Kidney (tissue), 14 donors: ENCODE results near the gene MAT2A. TPM values are rescaled to one million over a fixed set of nuclear protein-coding genes. Genes with fewer than 3 reads are reported as not detected.

Experiments used
- DNase-seq, 5 donors: peaks; one replicate each; pipeline ENCODE4 v3.0.0-alpha.2; 2013 to 2020
- FAIRE-seq: peaks from 2 replicates; lab custom pipeline; 2012; peaks lifted over from hg19 to GRCh38; lab: Jason Lieb, UNC
- H3K27ac ChIP-seq, 2 donors: one replicate each; pipeline ENCODE4 v1.7.0; 2013; ENCODE audit warnings: low read depth in 2 of 2, low read length in 2 of 2, inconsistent platforms in 1 of 2
- H3K27me3 ChIP-seq: one replicate; pipeline ENCODE4 v1.7.1; 2013; ENCODE audit warnings: low read length, inconsistent platforms; ENCODE audit not compliant: control insufficient read depth, insufficient read depth
- H3K36me3 ChIP-seq, 3 donors: one replicate each; pipeline versions ENCODE4 v1.7.0 to v1.7.1; 2013; ENCODE audit warnings: low read length in 3 of 3, control low read depth in 1 of 3, inconsistent platforms in 1 of 3; ENCODE audit not compliant: insufficient read depth in 3 of 3, control insufficient read depth in 2 of 3
- H3K4me1 ChIP-seq, 3 donors: one replicate each; pipeline versions ENCODE4 v1.7.0 to v1.7.1; 2013; ENCODE audit warnings: low read length in 3 of 3, inconsistent platforms in 1 of 3, low read depth in 1 of 3; ENCODE audit not compliant: control insufficient read depth in 2 of 3, insufficient read depth in 2 of 3
- H3K4me3 ChIP-seq, 3 donors: one replicate each; pipeline versions ENCODE4 v1.7.0 to v1.8.1; 2013; ENCODE audit warnings: low read length in 3 of 3, control low read depth in 1 of 3, inconsistent platforms in 1 of 3
- H3K9ac ChIP-seq, 3 donors: one replicate each; pipeline versions ENCODE4 v1.7.0 to v1.7.1; 2013; ENCODE audit warnings: low read length in 3 of 3, control low read depth in 1 of 3, inconsistent platforms in 1 of 3
- H3K9me3 ChIP-seq, 3 donors: one replicate each; pipeline versions ENCODE4 v1.7.0 to v1.7.1; 2013; ENCODE audit warnings: low read length in 3 of 3, control low read depth in 1 of 3, inconsistent platforms in 1 of 3; ENCODE audit not compliant: control insufficient read depth in 2 of 3, insufficient read depth in 1 of 3
- CTCF ChIP-seq: IDR thresholded peaks from 3 replicates; pipeline ENCODE4 v1.5.1; 2012; ENCODE audit warnings: mild to moderate bottlenecking, moderate library complexity, borderline replicate concordance; ENCODE audit not compliant: insufficient read depth; ENCODE audit errors: extremely low read depth
- intact Hi-C: fragments of 100-400 bp; cut with DNase I; formaldehyde crosslinking; loops from one replicate; pipeline ENCODE4 v1.11.1; 2022
- polyA plus RNA-seq: library from polyadenylated mRNA; stranded (reverse); fragments of 350-450 nt; fragmentation: Illumina TruSeq; extraction: RNeasy Lipid Tissue Mini Kit (QIAGEN cat#74804); gene quantifications from one replicate; pipeline ENCODE4 v1.2.3, GENCODE V29; 2014; ENCODE audit warnings: low read depth, low replicate concordance; ENCODE audit not compliant: insufficient read depth
- total RNA-seq: library from RNA; stranded (reverse); fragmentation: NEBNext Ultra II Directional; extraction: Animal tissue kit (Norgen Biotek cat#: 25700); gene quantifications from one replicate; pipeline ENCODE4 v1.2.1, GENCODE V29; 2021
- donor health status: control.
- donor health status: control.
- donor health status: control.
- donor health status: control.
- donor health status: control.
- donor health status: DM: yes; HTN: yes; CAD: no.
- donor health status: Normal renal cell carcinoma (clear cell type).

Gene MAT2A
- total and polyA plus RNA-seq, 2 donors from 2014 or later: 155 to 300 TPM

- TF ChIP-seq CTCF: no peak
- FAIRE-seq (no peak), DNase-seq (no peak)
- Histone ChIP-seq H3K27ac (no peak overlapping the region), H3K4me1 (peaks cover 0 to 11% (median 0%) of the 10 kb centered on the region in 3 donors), H3K27me3 (no peaks in the 10 kb centered on the region), H3K4me3 (no peak overlapping the region), H3K9me3 (no peaks in the 10 kb centered on the region), H3K36me3 (no peaks in the 10 kb centered on the region), H3K9ac (no peak overlapping the region)
- intact Hi-C loops: no loop called here
These were observed 16.8 kb upstream of the MAT2A start for GRCh38 chr2:85522090-85522647.

- Histone ChIP-seq H3K27me3 (no peaks in the 10 kb centered on the region), H3K27ac (peak overlapping the region in 1 of 2 donors; percentile 41), H3K9ac (no peak overlapping the region), H3K4me1 (peaks cover 0 to 11% (median 0%) of the 10 kb centered on the region in 3 donors), H3K36me3 (no peaks in the 10 kb centered on the region), H3K4me3 (no peak overlapping the region), H3K9me3 (no peaks in the 10 kb centered on the region)
- DNase-seq: no peak
- no peak for TF ChIP-seq CTCF
- intact Hi-C loops: no loop called here
- no peak for FAIRE-seq
These were observed 15.7 kb upstream of the MAT2A start for GRCh38 chr2:85523062-85523902.

- no peak for DNase-seq
- FAIRE-seq: no peak
- no peak overlapping the region for H3K9ac ChIP-seq
These were observed 15.0 kb upstream of the MAT2A start for GRCh38 chr2:85523903-85524335.

More at GRCh38 chr2:85523903-85524335, 15.0 kb upstream of the MAT2A start:
- no peaks in the 10 kb centered on the region for H3K27me3 ChIP-seq
- H3K27ac ChIP-seq: peak overlapping the region in 1 of 2 donors; percentile 41
- H3K36me3 ChIP-seq: no peaks in the 10 kb centered on the region
- no peaks in the 10 kb centered on the region for H3K9me3 ChIP-seq
- H3K4me1 ChIP-seq: peaks cover 0 to 11% (median 0%) of the 10 kb centered on the region in 3 donors
- intact Hi-C loops: no loop called here
- no peak overlapping the region for H3K4me3 ChIP-seq
- TF ChIP-seq CTCF: no peak
